ENCODE measurements around the gene CNNM4.

CNNM4 gene

DNA sequence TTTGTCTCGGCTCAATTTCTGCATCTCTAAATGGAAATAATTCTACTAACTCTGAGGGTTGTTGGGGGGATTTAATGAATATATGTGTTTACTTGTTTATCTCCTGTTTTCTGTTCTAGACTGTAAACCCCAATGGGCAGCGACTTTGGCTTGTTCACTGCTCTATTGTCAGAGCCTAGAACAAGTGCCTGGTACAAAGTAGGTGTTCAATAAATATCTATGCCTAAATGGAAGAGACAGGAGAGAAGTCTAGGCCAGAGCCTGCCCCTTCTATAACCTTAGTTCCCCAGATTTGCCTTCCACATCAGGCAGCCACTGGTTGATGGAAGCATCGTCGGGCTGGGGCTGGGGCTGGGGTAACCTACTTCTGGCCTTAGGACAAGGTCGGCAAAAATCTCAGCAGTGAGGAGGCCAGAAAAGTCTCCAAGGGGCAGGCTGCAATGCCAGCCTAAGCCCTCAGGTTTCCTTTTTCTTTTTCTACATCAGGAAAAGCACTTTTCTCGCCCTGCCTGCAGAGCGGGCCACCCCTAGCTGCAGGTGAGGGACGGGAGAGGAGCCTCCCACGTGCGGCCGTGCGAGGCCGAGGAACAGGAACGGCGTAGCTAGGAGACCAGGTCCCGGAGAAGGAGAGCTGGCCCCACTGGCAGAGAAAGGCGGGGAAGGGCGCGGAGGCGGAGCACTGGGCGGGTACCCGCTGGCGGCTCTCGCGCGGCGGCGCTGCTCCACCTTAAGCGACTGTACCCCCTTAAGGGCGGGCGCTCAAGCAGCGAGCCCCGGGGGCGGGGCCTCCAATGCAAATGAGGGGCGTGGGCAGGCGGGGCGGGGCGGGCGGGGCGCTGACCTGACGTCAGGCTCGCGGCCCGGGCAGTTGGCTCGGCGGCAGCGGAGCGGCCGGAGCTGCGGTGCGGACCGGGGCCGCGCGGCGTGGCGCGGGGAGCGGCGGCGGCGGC, at the start of gene CNNM4:
CNNM4 (plus strand) TSS at position 867 of the 950 bp plus-strand sequence. CDS start 98 bp downstream, outside the sequence.
- DNase-seq (ENCODE audit: low read depth), result peak; percentile 97

DNA sequence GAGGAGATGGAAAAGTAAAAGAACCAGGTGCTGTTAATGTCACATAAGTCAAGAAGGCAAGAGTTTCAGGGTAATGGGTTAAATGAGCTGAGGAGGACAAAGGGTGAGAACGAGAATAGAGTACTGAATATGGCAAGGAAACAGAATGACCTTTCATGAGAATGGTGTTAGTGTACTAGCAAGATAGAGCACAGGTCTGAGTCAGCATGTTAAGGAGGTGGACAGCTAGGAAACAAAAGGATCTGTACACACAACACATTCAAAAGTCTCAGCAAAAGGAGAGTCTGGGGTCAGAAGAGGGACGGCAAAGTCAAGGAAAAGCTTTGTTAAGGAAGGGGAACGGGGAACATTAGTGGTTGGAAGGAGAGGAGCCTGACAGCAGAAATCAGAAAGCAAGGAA, 49.7 kb upstream of the CNNM4 start:
- no peak for DNase-seq (ENCODE audit: low read depth)

DNA sequence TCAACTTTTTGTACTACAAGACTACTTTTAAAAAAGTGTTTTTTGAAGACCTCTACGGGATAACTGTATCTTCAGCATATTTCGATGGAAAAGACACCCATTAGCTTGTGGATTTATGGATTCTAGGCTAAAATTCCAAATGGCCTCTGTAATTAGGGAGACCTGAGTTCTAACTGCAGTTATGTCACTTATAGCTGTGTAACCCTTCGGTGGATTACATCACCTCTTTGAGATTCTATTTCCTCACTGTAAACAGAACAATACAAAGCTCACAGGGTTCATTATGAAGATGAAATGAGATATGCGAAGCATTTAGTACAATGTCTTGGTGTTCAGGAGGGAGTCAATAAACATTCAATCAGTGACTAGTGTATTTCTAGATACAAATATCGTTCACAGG, 45.0 kb upstream of the CNNM4 start:
- no peak for DNase-seq (ENCODE audit: low read depth)

- DNase-seq (ENCODE audit: low read depth), result no peak
Measured at GRCh38 chr2:96716388-96716787, 44.3 kb upstream of the CNNM4 start.

GRCh38 chr2:96726131-96726530, 34.6 kb upstream of the CNNM4 start:
- DNase-seq (ENCODE audit: low read depth), result no peak

GRCh38 chr2:96727431-96727830, 33.3 kb upstream of the CNNM4 start:
- no peak for DNase-seq (ENCODE audit: low read depth)

DNA sequence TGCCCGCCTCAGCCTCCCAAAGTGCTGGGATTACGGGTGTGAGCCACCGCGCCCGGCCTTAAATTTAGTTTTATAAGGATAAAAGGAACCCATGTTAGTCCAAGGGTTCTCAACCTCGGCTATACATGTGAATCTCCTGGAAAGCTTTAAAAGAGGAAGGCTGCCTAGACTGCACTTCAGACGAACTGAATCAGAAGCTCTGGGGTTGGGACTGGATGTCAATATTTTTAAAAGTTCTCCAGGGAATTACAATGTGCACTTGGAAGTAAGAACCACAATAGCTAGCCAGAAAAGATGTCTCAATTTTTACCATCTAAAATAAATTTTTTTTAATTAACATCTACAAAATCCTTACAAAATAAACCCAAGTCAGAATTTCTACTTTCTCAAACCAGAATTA, 31.0 kb upstream of the CNNM4 start:
- DNase-seq (ENCODE audit: low read depth), result no peak

DNA sequence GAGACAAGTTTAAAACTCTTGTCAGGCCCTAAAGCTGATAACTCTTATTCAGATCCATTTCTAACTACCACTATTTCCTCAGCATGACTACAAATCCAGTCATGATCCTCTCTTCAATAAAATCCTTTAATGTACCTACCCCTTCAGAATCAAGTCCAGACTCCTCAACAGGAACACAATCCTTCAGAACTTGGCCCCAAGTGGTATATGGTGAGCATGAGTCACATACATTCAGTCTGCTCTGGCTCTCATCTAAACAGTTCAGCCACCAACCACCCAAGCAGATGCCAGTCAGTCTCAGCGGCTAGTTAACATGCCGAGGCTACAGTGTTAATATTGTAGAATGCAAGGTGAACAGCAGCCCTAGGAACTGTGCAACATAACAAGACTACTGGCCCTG, 30.5 kb upstream of the CNNM4 start:
- DNase-seq (ENCODE audit: low read depth), result peak; percentile 37

DNA sequence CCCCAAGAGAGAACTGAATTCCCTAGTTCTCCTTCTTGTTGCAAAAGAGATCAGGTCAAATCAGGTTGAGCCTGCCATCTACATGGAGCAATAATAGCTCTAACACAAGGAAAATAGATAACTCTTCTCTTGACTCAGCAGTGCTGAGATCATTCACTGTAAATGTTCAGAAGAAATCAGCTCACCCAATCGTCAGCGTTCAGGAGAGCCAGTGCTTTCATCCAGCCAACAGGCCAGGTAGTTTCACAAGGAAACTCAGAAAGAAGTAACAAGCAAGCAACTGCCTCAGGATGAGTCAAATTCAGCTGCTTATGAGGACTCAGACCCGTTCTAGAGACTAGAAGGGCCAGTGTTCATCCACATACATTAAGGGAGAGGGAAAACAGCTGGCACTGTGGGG, 26.8 kb upstream of the CNNM4 start:
- no peak for DNase-seq (ENCODE audit: low read depth)

GRCh38 chr2:96734880-96735583, 25.7 kb upstream of the CNNM4 start:
- DNase-seq (ENCODE audit: low read depth), result no peak

DNA sequence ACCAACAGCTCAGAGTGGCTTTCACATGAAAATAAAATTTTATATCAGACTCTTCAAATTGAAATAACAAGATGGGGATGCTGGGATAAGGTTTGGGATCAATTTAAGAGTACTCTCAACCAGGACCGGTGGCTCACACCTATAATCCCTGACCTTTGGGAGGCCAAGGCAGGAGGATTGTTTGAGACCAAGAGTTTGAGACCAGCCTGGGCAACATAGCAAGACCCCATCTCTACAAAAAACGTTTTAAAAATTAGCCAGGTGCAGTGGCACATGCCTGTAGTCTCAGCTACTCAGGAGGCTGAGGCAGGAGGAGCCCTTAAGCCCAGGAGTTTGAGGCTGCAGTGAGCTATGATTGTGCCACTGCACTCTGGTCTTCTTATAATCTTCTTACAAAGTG, 23.5 kb upstream of the CNNM4 start:
- no peak for DNase-seq (ENCODE audit: low read depth)

DNA sequence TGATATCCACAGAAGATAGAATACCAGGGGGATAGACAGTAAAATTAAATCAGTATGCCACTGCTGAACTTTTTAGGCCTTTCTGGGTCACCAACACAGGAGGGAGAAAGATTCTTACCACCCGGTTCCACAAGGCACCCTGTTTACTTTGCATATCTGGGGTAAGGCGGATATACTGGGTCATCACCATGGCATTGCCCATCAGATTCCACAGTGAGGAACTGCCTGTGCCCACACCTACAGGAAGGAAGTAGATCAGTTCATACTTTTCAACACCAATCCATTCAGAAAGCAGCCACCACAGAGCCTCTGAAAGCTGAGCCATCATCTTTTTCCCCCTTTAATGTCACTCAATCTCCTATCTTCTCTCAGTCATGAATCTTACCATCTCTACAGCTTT, 22.9 kb upstream of the CNNM4 start:
- no peak for DNase-seq (ENCODE audit: low read depth)

GRCh38 chr2:96739076-96739632, 21.5 kb upstream of the CNNM4 start:
- no peak for DNase-seq (ENCODE audit: low read depth)

- peak; percentile 100 for DNase-seq (ENCODE audit: low read depth)
Measured at GRCh38 chr2:96739633-96740428, 20.9 kb upstream of the CNNM4 start, which contains the start of gene LMAN2L. Gene LMAN2L (minus strand): TSS chr2:96740064. CDS start chr2:96740040, 24 bp downstream.

GRCh38 chr2:96747061-96747617, 13.6 kb upstream of the CNNM4 start:
- DNase-seq (ENCODE audit: low read depth), result no peak

GRCh38 chr2:96751800-96752199, 8.9 kb upstream of the CNNM4 start:
- no peak for DNase-seq (ENCODE audit: low read depth)

GRCh38 chr2:96753661-96754282, 6.9 kb upstream of the CNNM4 start:
- DNase-seq (ENCODE audit: low read depth), result no peak

GRCh38 chr2:96754317-96754716, 6.4 kb upstream of the CNNM4 start:
- DNase-seq (ENCODE audit: low read depth), result no peak

DNA sequence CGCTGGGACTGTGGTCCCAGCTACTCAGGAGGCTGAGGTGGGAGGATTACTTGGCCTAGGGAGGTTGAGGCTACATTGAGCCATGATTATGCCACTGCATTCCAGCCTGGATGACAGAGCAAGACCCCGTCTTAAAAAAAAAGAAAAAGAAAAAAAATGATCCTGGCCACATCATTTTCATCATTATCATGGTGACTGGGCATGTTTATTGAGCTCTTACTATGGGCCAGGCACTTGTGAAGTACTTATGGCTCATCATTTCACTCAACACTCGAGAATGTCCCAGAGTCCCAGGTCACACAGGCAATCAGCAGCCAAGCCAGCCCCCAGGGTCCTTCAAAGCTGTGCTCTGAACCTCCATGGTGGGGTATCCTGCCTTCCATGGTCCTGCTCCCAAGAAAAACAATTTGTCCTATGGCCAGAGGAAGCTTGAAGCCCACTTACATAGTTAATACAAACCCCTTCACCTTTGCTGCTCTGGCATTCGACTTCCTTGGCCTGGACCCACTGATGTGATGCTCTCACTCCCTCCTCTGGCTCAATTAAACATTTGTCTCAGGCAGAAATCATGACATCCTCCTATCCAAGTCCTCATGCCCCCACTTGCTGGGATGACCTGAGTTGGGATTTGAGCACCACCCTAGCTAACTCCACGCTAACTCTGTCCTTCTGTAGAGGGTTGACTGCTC, 3.8 kb upstream of the CNNM4 start:
- DNase-seq (ENCODE audit: low read depth), result no peak

DNA sequence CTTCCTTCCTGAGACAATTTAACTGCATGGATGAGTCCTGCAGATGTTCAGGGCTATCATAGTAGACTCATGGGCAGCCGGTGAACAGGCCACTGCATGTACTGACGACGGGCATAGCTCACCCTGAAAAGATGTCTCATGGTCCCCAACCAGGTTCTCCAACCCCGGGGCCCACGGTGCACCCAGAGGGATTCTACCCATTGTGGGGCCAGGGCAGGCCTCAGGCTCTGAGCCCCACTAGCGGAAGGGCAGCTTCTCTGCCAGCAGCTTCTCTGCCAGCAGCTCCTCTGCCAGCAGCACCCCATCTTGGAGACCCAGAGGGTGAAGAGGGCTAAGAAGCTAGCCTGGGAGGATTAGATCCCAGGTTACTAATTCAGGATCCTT, 3.2 kb upstream of the CNNM4 start:
- DNase-seq (ENCODE audit: low read depth), result no peak

- DNase-seq (ENCODE audit: low read depth), result no peak
Measured at GRCh38 chr2:96758987-96759386, 1.7 kb upstream of the CNNM4 start.
